Neural progenitor cell (in vitro differentiated cells): ENCODE data around the gene PCLO. TPM values are rescaled to one million over a fixed set of nuclear protein-coding genes. Genes with fewer than 3 reads are reported as not detected.

Experiments used
- DNase-seq: peaks from one replicate; pipeline ENCODE4 v3.0.0-alpha.2; 2016; ENCODE audit warnings: low spot score
- H2AFZ ChIP-seq: fragments of 200-600 bp; sonication (generic); replicated peaks from 2 replicates; pipeline ENCODE4 v1.6.1; 2016; ENCODE audit warnings: antibody characterized with exemption
- H3F3A ChIP-seq: fragments of 200-600 bp; sonication (generic); 2 replicates; pipeline ENCODE4 v1.6.1; 2016; ENCODE audit warnings: antibody characterized with exemption, low read depth
- H3K27ac ChIP-seq: fragments of 200-600 bp; sonication (generic); 2 replicates; pipeline ENCODE4 v1.5.1; 2016; ENCODE audit warnings: mild to moderate bottlenecking
- H3K27me3 ChIP-seq: fragments of 200-600 bp; sonication (generic); 2 replicates; pipeline ENCODE4 v1.6.1; 2016; ENCODE audit warnings: mild to moderate bottlenecking, moderate library complexity
- H3K36me3 ChIP-seq: fragments of 200-600 bp; sonication (generic); 2 replicates; pipeline ENCODE4 v1.5.1; 2016
- H3K4me1 ChIP-seq: fragments of 200-600 bp; sonication (generic); 2 replicates; pipeline ENCODE4 v1.6.1; 2016; ENCODE audit warnings: mixed run types
- H3K4me2 ChIP-seq: fragments of 200-600 bp; sonication (generic); 2 replicates; pipeline ENCODE4 v1.6.1; 2016
- H3K4me3 ChIP-seq: fragments of 200-600 bp; sonication (generic); 2 replicates; pipeline ENCODE4 v1.5.1; 2016
- H3K79me2 ChIP-seq: fragments of 200-600 bp; sonication (generic); 2 replicates; pipeline ENCODE4 v1.6.1; 2016; ENCODE audit warnings: low read depth
- H3K9ac ChIP-seq: fragments of 200-600 bp; sonication (generic); 2 replicates; pipeline ENCODE4 v1.6.1; 2016
- H3K9me3 ChIP-seq: fragments of 200-600 bp; sonication (generic); 2 replicates; pipeline ENCODE4 v1.5.1; 2016; ENCODE audit warnings: low read depth
- H4K20me1 ChIP-seq: fragments of 200-600 bp; sonication (generic); 2 replicates; pipeline ENCODE4 v1.6.1; 2016; ENCODE audit warnings: low read depth
- H3K27ac Mint-ChIP-seq: 3 replicates; pipeline ENCODE4 v1.8.0; 2021; ENCODE audit warnings: mixed read lengths
- H3K27me3 Mint-ChIP-seq: 2 replicates; pipeline ENCODE4 v1.8.0; 2022; ENCODE audit warnings: low read depth, mild to moderate bottlenecking, inconsistent platforms, moderate library complexity, mixed read lengths; ENCODE audit not compliant: insufficient read depth
- H3K36me3 Mint-ChIP-seq: 3 replicates; pipeline ENCODE4 v1.8.0; 2021; ENCODE audit warnings: mixed read lengths
- H3K4me1 Mint-ChIP-seq: 3 replicates; pipeline ENCODE4 v1.8.0; 2021; ENCODE audit warnings: mixed read lengths
- H3K4me3 Mint-ChIP-seq: 3 replicates; pipeline ENCODE4 v1.8.0; 2021; ENCODE audit warnings: mild to moderate bottlenecking, moderate library complexity, mixed read lengths
- H3K9me3 Mint-ChIP-seq: 3 replicates; pipeline ENCODE4 v1.8.0; 2020; ENCODE audit warnings: mixed read lengths
- EZH2 ChIP-seq: fragments of 200-600 bp; sonication (generic); IDR thresholded peaks from 2 replicates; pipeline ENCODE4 v1.6.1; 2017; ENCODE audit warnings: antibody characterized with exemption, mild to moderate bottlenecking, moderate library complexity
- EZH2phosphoT487 ChIP-seq: fragments of 200-600 bp; sonication (generic); IDR thresholded peaks from 2 replicates; pipeline ENCODE4 v1.6.1; 2017; ENCODE audit warnings: antibody characterized with exemption
- total RNA-seq: library from RNA; depleted of rRNA; stranded (reverse); fragments of >200 nt; gene quantifications from 2 replicates; pipeline ENCODE4 v1.2.3, GENCODE V29; 2015; ENCODE audit warnings: low replicate concordance
- TF ChIP-seq, protein P1 (sequence below): fragments of 200-600 bp; sonication (generic); IDR thresholded peaks from 2 replicates; pipeline ENCODE4 v1.5.1; 2017; ENCODE audit warnings: antibody characterized with exemption, mild to moderate bottlenecking

Gene PCLO
- total RNA-seq, 1 donor from 2014 or later, result 2.0 TPM

GRCh38 chr7:82851121-82851520, 311.6 kb downstream of the PCLO start:
- no peaks in the 10 kb centered on the region for H3K36me3 Mint-ChIP-seq
- H3K27me3 ChIP-seq, result no peaks in the 10 kb centered on the region
- no peaks in the 10 kb centered on the region for H3K9me3 Mint-ChIP-seq
- H3K4me3 Mint-ChIP-seq, result no peak overlapping the region
- TF ChIP-seq EZH2phosphoT487 (no peak), EZH2 (no peak)
- TF ChIP-seq, protein P1, sequence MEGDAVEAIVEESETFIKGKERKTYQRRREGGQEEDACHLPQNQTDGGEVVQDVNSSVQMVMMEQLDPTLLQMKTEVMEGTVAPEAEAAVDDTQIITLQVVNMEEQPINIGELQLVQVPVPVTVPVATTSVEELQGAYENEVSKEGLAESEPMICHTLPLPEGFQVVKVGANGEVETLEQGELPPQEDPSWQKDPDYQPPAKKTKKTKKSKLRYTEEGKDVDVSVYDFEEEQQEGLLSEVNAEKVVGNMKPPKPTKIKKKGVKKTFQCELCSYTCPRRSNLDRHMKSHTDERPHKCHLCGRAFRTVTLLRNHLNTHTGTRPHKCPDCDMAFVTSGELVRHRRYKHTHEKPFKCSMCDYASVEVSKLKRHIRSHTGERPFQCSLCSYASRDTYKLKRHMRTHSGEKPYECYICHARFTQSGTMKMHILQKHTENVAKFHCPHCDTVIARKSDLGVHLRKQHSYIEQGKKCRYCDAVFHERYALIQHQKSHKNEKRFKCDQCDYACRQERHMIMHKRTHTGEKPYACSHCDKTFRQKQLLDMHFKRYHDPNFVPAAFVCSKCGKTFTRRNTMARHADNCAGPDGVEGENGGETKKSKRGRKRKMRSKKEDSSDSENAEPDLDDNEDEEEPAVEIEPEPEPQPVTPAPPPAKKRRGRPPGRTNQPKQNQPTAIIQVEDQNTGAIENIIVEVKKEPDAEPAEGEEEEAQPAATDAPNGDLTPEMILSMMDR, result no peak
- H3K4me1 Mint-ChIP-seq, result peaks cover 4% of the 10 kb centered on the region
- H4K20me1 ChIP-seq, result no peaks in the 10 kb centered on the region
- H3F3A ChIP-seq, result no peaks in the 10 kb centered on the region
- no peaks in the 10 kb centered on the region for H3K4me1 ChIP-seq
- no peak overlapping the region for H3K27ac ChIP-seq
- no peak overlapping the region for H3K9ac ChIP-seq
- H3K36me3 ChIP-seq, result no peaks in the 10 kb centered on the region
- no peak overlapping the region for H3K4me2 ChIP-seq
- DNase-seq, result no peak
- no peaks in the 10 kb centered on the region for H3K79me2 ChIP-seq
- no peaks in the 10 kb centered on the region for H3K9me3 ChIP-seq
- H3K4me3 ChIP-seq, result no peak overlapping the region
- no peaks in the 10 kb centered on the region for H3K27me3 Mint-ChIP-seq
- no peak overlapping the region for H3K27ac Mint-ChIP-seq
- H2AFZ ChIP-seq, result no peak overlapping the region

GRCh38 chr7:82841828-82842227, 320.9 kb downstream of the PCLO start:
- Histone ChIP-seq H3K4me1 (peaks cover 45% of the 10 kb centered on the region), H4K20me1 (no peaks in the 10 kb centered on the region), H3K36me3 (no peaks in the 10 kb centered on the region), H3F3A (peaks cover 10% of the 10 kb centered on the region), H3K4me2 (no peak overlapping the region), H3K4me3 (no peak overlapping the region), H3K79me2 (no peaks in the 10 kb centered on the region), H3K9ac (no peak overlapping the region), H3K9me3 (no peaks in the 10 kb centered on the region), H2AFZ (no peak overlapping the region), H3K27ac (peak overlapping the region; percentile 7), H3K27me3 (no peaks in the 10 kb centered on the region)
- H3K4me3 Mint-ChIP-seq, result no peak overlapping the region
- peaks cover 7% of the 10 kb centered on the region for H3K36me3 Mint-ChIP-seq
- no peaks in the 10 kb centered on the region for H3K27me3 Mint-ChIP-seq
- peaks cover 27% of the 10 kb centered on the region for H3K4me1 Mint-ChIP-seq
- H3K9me3 Mint-ChIP-seq, result peaks cover 12% of the 10 kb centered on the region
- no peak for DNase-seq
- TF ChIP-seq EZH2, result no peak
- TF ChIP-seq EZH2phosphoT487, result no peak
- TF ChIP-seq, protein P1, result no peak
- no peak overlapping the region for H3K27ac Mint-ChIP-seq

- no peak overlapping the region for H3K4me3 Mint-ChIP-seq
- H3K4me1 Mint-ChIP-seq, result peaks cover 23% of the 10 kb centered on the region
These were observed 322.6 kb downstream of the PCLO start for GRCh38 chr7:82840061-82840460.

More at GRCh38 chr7:82840061-82840460, 322.6 kb downstream of the PCLO start:
- H3K36me3 ChIP-seq, result no peaks in the 10 kb centered on the region
- no peak for DNase-seq
- no peaks in the 10 kb centered on the region for H3K79me2 ChIP-seq
- H3K4me1 ChIP-seq, result peaks cover 39% of the 10 kb centered on the region
- H3K4me2 ChIP-seq, result peak overlapping the region; percentile 57
- no peak overlapping the region for H3K4me3 ChIP-seq
- peak overlapping the region; percentile 76 for H3K27ac ChIP-seq
- H3K9ac ChIP-seq, result no peak overlapping the region
- peak overlapping the region; percentile 20 for H2AFZ ChIP-seq
- TF ChIP-seq, protein P1, result no peak
- no peak for TF ChIP-seq EZH2
- no peak for TF ChIP-seq EZH2phosphoT487
- H3K27me3 Mint-ChIP-seq, result no peaks in the 10 kb centered on the region
- H3K27me3 ChIP-seq, result no peaks in the 10 kb centered on the region
- peaks cover 12% of the 10 kb centered on the region for H3K9me3 Mint-ChIP-seq
- H4K20me1 ChIP-seq, result no peaks in the 10 kb centered on the region
- peak overlapping the region; percentile 52 for H3K27ac Mint-ChIP-seq
- H3K9me3 ChIP-seq, result no peaks in the 10 kb centered on the region
- peaks cover 7% of the 10 kb centered on the region for H3K36me3 Mint-ChIP-seq
- peaks cover 10% of the 10 kb centered on the region for H3F3A ChIP-seq
